ENCODE measurements around the gene SEPHS1.

The SEPHS1 gene

DNA sequence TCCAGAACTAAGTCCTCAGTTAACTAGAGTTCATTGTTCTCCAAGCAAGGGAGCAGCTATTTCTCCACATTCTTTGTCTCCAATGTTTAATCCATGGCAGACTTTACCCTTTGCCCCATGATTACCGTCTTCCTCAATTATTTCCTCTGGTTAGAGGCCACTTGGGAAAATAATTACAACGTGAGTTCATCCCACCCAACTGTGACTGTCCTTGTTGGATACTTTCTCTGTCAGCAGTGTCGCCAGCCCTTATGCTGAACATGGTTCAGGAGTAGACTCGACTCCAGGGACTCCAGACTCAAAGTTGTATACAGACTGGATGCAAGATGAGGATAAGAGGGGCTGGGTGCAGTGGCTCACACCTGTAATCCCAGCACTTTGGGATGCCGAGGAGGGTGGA is 17.1 kb upstream of the SEPHS1 start:
- TF ChIP-seq, protein P1, sequence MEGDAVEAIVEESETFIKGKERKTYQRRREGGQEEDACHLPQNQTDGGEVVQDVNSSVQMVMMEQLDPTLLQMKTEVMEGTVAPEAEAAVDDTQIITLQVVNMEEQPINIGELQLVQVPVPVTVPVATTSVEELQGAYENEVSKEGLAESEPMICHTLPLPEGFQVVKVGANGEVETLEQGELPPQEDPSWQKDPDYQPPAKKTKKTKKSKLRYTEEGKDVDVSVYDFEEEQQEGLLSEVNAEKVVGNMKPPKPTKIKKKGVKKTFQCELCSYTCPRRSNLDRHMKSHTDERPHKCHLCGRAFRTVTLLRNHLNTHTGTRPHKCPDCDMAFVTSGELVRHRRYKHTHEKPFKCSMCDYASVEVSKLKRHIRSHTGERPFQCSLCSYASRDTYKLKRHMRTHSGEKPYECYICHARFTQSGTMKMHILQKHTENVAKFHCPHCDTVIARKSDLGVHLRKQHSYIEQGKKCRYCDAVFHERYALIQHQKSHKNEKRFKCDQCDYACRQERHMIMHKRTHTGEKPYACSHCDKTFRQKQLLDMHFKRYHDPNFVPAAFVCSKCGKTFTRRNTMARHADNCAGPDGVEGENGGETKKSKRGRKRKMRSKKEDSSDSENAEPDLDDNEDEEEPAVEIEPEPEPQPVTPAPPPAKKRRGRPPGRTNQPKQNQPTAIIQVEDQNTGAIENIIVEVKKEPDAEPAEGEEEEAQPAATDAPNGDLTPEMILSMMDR (IDR thresholded peaks at IDR 0.05; ENCODE audit: borderline replicate concordance, insufficient read depth, low read depth, low read length) = no peak
- no peak overlapping the region for H3K4me3 ChIP-seq (ENCODE audit: low read depth, low read length)

DNA sequence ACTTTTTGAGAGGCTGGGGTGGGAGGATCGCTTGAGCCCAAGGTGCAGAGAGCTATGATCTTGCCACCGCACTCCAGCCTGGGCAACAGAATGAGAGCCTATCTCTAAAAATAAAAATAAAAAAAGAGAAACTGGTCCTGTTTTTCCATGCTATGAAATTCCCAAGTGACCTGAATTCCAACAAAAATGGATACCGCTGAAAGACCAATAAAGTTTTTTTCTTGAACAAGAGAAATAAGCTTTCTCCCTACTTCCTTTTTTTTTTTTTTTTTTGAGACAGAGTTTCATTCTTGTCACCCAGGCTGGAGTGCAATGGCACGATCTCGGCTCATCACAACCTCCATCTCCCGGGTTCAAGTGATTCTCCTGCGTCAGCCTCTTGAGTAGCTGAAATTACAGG is 12.5 kb upstream of the SEPHS1 start:
- TF ChIP-seq, protein P1 (IDR thresholded peaks at IDR 0.05; ENCODE audit: borderline replicate concordance, insufficient read depth, low read depth, low read length) = no peak
- no peak overlapping the region for H3K4me3 ChIP-seq (ENCODE audit: low read depth, low read length)

DNA sequence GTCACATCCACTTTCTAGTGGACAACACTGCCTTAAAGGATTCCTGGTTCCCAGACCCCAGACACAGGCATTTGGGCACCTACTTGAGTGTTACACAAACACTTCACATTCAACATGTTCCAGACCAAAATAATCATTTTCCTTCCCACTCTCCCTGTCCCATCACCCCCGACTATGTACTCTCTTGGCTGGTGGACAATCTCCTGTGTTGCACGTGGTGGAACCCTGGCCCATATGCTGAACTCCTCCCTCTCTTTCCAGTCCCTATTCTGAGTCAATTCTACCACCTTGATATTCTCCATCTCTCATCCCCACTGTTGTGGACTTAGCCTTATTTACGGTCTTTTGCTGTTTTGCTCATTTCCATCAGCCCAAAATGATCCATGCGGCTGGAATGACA is 8.3 kb upstream of the SEPHS1 start:
- TF ChIP-seq, protein P1 (IDR thresholded peaks at IDR 0.05; ENCODE audit: borderline replicate concordance, insufficient read depth, low read depth, low read length) = no peak
- no peak overlapping the region for H3K4me3 ChIP-seq (ENCODE audit: low read depth, low read length)

- no peak overlapping the region for H3K4me3 ChIP-seq (ENCODE audit: low read depth, low read length)
- TF ChIP-seq, protein P1 (IDR thresholded peaks at IDR 0.05; ENCODE audit: borderline replicate concordance, insufficient read depth, low read depth, low read length) = no peak
Observed at GRCh38 chr10:13354783-13355182, 6.7 kb upstream of the SEPHS1 start.

- no peak overlapping the region for H3K4me3 ChIP-seq (ENCODE audit: low read depth, low read length)
- TF ChIP-seq, protein P1 (IDR thresholded peaks at IDR 0.05; ENCODE audit: borderline replicate concordance, insufficient read depth, low read depth, low read length) = peak; percentile 59; the same call in 1 of the 2 replicates
Observed at GRCh38 chr10:13352519-13352918, 4.4 kb upstream of the SEPHS1 start.

- no peak overlapping the region for H3K4me3 ChIP-seq (ENCODE audit: low read depth, low read length)
- TF ChIP-seq, protein P1 (IDR thresholded peaks at IDR 0.05; ENCODE audit: borderline replicate concordance, insufficient read depth, low read depth, low read length) = no peak
Observed at GRCh38 chr10:13351340-13351915, 3.3 kb upstream of the SEPHS1 start.

- H3K4me3 ChIP-seq (ENCODE audit: low read depth, low read length) = peak overlapping the region; percentile 61
- TF ChIP-seq, protein P1 (IDR thresholded peaks at IDR 0.05; ENCODE audit: borderline replicate concordance, insufficient read depth, low read depth, low read length) = no peak
Observed at GRCh38 chr10:13349463-13350274, 1.6 kb upstream of the SEPHS1 start.

All from GM12875 (cell line).